ENCODE data around the gene ZACN. TPM values are rescaled to one million over a fixed set of nuclear protein-coding genes. Genes with fewer than 3 reads are reported as not detected.
A peak's percentile ranks its signal among the peaks of the same experiment; 100 is the strongest.

ZACN gene
- total RNA-seq, 1 donor = not detected

DNA sequence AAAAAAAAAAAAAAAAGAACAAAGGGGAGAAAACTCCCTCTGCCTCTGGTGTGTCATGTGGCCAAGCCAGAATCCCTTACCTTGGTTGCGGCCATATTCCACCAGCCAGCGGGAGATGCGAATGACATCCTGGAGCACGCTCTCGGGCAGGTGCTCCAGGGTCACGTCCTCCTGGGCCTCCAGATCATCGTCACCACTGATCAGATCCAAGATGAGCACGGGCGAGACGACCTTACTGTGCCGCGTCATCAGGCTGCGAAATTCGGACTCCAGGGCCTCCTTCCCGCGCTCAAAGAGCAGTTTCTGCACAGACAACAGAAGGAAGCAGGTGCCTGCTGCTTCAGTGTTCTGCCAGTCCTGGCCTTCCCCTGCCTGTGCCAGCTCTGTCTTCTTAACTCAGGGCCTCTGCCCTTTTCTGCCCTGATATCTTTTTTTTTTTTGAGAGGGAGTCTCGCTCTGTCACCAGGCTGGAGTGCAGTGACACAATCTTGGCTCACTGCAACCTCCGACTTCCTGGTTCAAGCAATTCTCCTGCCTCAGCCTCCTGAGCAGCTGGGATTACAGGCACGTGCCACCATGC, 18.8 kb downstream of the ZACN start:
- TF ChIP-seq, protein P1, sequence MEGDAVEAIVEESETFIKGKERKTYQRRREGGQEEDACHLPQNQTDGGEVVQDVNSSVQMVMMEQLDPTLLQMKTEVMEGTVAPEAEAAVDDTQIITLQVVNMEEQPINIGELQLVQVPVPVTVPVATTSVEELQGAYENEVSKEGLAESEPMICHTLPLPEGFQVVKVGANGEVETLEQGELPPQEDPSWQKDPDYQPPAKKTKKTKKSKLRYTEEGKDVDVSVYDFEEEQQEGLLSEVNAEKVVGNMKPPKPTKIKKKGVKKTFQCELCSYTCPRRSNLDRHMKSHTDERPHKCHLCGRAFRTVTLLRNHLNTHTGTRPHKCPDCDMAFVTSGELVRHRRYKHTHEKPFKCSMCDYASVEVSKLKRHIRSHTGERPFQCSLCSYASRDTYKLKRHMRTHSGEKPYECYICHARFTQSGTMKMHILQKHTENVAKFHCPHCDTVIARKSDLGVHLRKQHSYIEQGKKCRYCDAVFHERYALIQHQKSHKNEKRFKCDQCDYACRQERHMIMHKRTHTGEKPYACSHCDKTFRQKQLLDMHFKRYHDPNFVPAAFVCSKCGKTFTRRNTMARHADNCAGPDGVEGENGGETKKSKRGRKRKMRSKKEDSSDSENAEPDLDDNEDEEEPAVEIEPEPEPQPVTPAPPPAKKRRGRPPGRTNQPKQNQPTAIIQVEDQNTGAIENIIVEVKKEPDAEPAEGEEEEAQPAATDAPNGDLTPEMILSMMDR (IDR thresholded peaks at IDR 0.05; ENCODE audit: extremely low read depth, low read depth, low read length) = no peak
- H3K27ac ChIP-seq (ENCODE audit: low read depth, low read length) = no peak overlapping the region
- no peaks in the 10 kb centered on the region for H3K9me3 ChIP-seq (ENCODE audit: low read depth, low read length)
- no peak overlapping the region for H2AFZ ChIP-seq (ENCODE audit: low read length)
- peaks cover 8% of the 10 kb centered on the region for H3K4me1 ChIP-seq (ENCODE audit: insufficient read depth, low read length)
- peaks cover 15% of the 10 kb centered on the region for H3K79me2 ChIP-seq (ENCODE audit: insufficient read depth, low read length)
- H4K20me1 ChIP-seq (ENCODE audit: insufficient read depth, low read length) = peaks cover 16% of the 10 kb centered on the region
- no peak overlapping the region for H3K4me2 ChIP-seq (ENCODE audit: insufficient read depth, low read length)
- DNase-seq (ENCODE audit: insufficient read length, low spot score, missing footprints) = peak; percentile 4
- no peaks in the 10 kb centered on the region for H3K27me3 ChIP-seq (ENCODE audit: insufficient read depth, low read length)
- peaks cover 67% of the 10 kb centered on the region for H3K36me3 ChIP-seq (ENCODE audit: insufficient read depth, low read length)
- H3K4me3 ChIP-seq (ENCODE audit: insufficient read depth, low read length) = no peak overlapping the region

DNA sequence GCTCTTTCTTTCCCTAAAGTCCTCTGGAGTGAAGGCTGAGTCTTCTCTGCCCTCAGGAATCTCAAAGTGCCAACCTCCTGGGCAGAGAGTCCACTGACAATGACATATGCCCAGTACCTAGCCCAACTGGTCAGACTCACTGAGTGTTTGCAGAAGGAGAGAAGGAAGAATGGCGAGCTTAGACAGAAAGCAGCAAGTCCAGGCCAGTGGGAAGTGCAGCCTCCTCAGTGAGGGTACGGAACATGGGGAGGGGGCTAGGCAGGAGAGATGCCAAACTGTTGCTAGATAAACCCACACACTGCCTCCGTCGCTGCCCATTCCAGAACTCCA, 23.9 kb downstream of the ZACN start:
- Histone ChIP-seq H2AFZ (ENCODE audit: low read length) (peak overlapping the region; percentile 100), H3K36me3 (ENCODE audit: insufficient read depth, low read length) (peaks cover 30% of the 10 kb centered on the region), H4K20me1 (ENCODE audit: insufficient read depth, low read length) (no peaks in the 10 kb centered on the region), H3K27ac (ENCODE audit: low read depth, low read length) (peak overlapping the region; percentile 87), H3K9me3 (ENCODE audit: low read depth, low read length) (no peaks in the 10 kb centered on the region), H3K4me3 (ENCODE audit: insufficient read depth, low read length) (peak overlapping the region; percentile 98), H3K79me2 (ENCODE audit: insufficient read depth, low read length) (peaks cover 23% of the 10 kb centered on the region), H3K4me2 (ENCODE audit: insufficient read depth, low read length) (peak overlapping the region; percentile 95), H3K4me1 (ENCODE audit: insufficient read depth, low read length) (peaks cover 9% of the 10 kb centered on the region), H3K27me3 (ENCODE audit: insufficient read depth, low read length) (no peaks in the 10 kb centered on the region)
- TF ChIP-seq, protein P1 (IDR thresholded peaks at IDR 0.05; ENCODE audit: extremely low read depth, low read depth, low read length) = no peak
- DNase-seq (ENCODE audit: insufficient read length, low spot score, missing footprints) = peak; percentile 79

DNA sequence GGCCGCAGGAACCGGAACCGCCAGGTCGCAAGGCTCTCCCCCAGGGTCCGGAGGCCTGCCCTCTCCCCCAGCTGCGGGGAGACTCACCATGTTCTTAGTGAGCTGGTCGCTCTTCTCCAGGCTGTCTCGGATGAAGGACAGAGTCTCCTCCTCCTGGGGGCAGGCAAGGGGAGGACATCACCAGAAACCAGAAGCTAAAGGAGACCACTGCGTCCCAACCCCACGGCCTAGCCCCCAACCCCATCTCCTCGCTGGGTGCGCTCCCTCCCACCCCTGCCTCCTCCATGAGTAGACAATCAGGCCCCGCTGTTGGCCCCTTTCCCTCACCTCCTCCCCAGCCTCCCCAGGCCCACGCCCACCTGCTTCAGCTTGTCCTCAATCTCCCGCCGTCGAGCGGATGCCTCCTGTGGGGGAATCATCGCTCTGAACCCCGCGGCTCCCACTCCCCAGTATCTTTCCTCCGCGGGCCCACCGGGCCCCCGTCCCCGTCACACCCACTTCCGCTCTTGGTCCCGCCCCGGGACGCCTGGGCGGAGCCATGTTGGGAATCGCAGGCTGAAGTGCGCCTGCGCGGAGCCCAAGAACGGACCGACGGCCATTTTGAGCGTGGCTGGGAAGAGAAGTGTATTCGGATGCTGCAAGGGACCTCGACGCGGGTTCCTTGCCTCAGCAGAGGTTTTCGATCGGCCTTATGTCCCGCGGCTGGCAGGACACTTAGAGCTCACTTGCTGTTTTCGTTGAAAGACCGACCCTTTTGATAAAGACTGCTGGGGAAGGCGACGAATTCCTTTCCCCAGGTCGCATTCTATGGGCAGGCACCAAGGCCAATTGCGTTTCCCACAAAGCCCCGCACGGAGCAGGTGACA, 24.5 kb downstream of the ZACN start, which contains the start of gene EXOC7:
TSS of gene EXOC7 (minus strand) at position 514 of the 866 bp plus-strand sequence. CDS start at position 419, 95 bp downstream.
- Histone ChIP-seq H3K4me1 (ENCODE audit: insufficient read depth, low read length) (peaks cover 9% of the 10 kb centered on the region), H3K4me2 (ENCODE audit: insufficient read depth, low read length) (peak within 1 kb of the TSS; percentile 95), H4K20me1 (ENCODE audit: insufficient read depth, low read length) (no peaks in the 10 kb centered on the region), H3K79me2 (ENCODE audit: insufficient read depth, low read length) (peaks cover 23% of the 10 kb centered on the region), H3K27me3 (ENCODE audit: insufficient read depth, low read length) (no peaks in the 10 kb centered on the region), H3K27ac (ENCODE audit: low read depth, low read length) (peak within 1 kb of the TSS; percentile 87), H3K9me3 (ENCODE audit: low read depth, low read length) (no peaks in the 10 kb centered on the region), H2AFZ (ENCODE audit: low read length) (peak within 1 kb of the TSS; percentile 100), H3K36me3 (ENCODE audit: insufficient read depth, low read length) (peaks cover 29% of the 10 kb centered on the region), H3K4me3 (ENCODE audit: insufficient read depth, low read length) (peak within 1 kb of the TSS; percentile 98)
- peak; percentile 97 for DNase-seq (ENCODE audit: insufficient read length, low spot score, missing footprints)
- TF ChIP-seq, protein P1 (IDR thresholded peaks at IDR 0.05; ENCODE audit: extremely low read depth, low read depth, low read length) = no peak

All from osteoblast (primary cell).